RWPE1 (cell line): ENCODE data around the gene GPC6.

Source experiments
- CTCF ChIA-PET: fragments of 350-600 bp; sonication (Branson Sonifier 250); formaldehyde crosslinking; extraction: SDS; loops from one replicate; lab custom pipeline; 2021; lab: Yijun Ruan, JAX
- POLR2A ChIA-PET: fragments of 400-600 bp; formaldehyde crosslinking; extraction: SDS; loops from one replicate; lab custom pipeline; 2020; ENCODE audit warnings: antibody characterized with exemption; ENCODE audit not compliant: low non-redundant PET; lab: Yijun Ruan, JAX
- DNase-seq: peaks from one replicate; pipeline ENCODE4 v3.0.0; 2012; ENCODE audit warnings: low spot score
- H3K27ac ChIP-seq: fragments of 450-650 bp; 2 replicates; pipeline ENCODE4 v1.5.1; 2017
- CTCF ChIP-seq: fragments of 450-650 bp; conservative IDR thresholded peaks from 2 replicates; pipeline ENCODE4 v1.5.1; 2017; ENCODE audit warnings: low read depth, mild to moderate bottlenecking

Gene GPC6

DNA sequence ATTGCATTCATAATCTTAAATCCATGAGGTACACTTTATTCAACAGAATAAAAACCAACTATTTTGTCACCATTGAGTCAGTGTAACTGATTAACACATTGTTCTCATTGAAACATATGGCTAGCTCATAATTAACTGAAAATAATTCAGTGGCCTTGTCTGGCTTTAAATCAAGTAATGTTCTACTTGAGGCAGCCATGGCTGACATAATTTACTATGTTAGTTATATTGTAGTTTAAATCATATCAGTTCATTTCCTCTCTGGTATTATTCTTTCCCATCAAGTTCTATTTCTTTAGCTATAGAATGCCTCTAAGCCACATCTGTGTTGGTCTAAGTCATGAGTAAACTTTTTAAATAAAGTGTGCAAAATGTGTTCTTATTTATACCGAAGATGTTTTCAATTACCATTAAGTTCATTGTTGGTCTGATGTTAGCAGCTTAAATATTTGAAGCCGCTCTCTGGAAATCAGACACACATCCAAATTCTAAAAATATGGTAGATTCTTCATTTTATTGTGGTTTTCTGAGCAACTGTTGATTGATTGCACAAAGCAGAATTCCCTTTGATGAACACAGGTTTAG, 393.7 kb downstream of the GPC6 start:
- POLR2A ChIA-PET, result no interaction called here
- CTCF ChIA-PET, result interaction anchor here (0.6 kb wide), 1 partner anchor 103 kb away, joined by 3 read pairs; no protein-coding TSS in a partner anchor
- H3K27ac ChIP-seq, result no peak overlapping the region
- no peak for TF ChIP-seq CTCF
- no peak for DNase-seq

GRCh38 chr13:93621051-93621450, 394.4 kb downstream of the GPC6 start:
- ChIA-PET POLR2A (no interaction called here), CTCF (no interaction called here)
- no peak for TF ChIP-seq CTCF
- no peak for DNase-seq
- H3K27ac ChIP-seq, result no peak overlapping the region

- no peak for DNase-seq
- POLR2A ChIA-PET, result no interaction called here
- TF ChIP-seq CTCF, result no peak
- no peak overlapping the region for H3K27ac ChIP-seq
- CTCF ChIA-PET, result interaction anchor here (0.6 kb wide), 1 partner anchor 501 kb away, joined by 3 read pairs; no protein-coding TSS in a partner anchor
These were observed 395.4 kb downstream of the GPC6 start for GRCh38 chr13:93621966-93622365.

DNA sequence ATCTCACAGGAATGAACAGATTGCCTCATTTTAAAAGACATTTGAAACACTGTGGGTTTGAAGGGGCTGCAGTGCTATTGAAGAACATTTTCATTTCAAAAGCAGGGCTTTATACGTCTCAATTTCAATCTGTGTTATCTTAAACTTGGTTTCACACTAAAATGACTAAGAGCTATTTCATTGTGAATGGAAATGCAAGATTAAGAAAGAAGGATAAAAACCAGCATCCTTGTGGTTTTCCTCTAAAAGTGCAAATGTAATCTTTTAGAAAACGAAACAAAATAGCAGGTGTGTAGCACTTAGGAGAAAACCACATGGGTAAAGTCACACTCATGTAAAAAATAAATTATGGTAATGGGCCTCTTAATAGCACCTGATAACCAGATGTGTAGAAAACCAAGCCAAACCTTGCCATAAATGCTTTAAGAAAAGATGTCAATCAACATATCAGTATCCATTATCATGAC, 397.7 kb downstream of the GPC6 start:
- no peak for TF ChIP-seq CTCF
- ChIA-PET POLR2A (no interaction called here), CTCF (no interaction called here)
- no peak overlapping the region for H3K27ac ChIP-seq
- no peak for DNase-seq

- ChIA-PET POLR2A (no interaction called here), CTCF (no interaction called here)
- no peak for TF ChIP-seq CTCF
- DNase-seq, result no peak
- no peak overlapping the region for H3K27ac ChIP-seq
These were observed 398.9 kb downstream of the GPC6 start for GRCh38 chr13:93625536-93625935.

- TF ChIP-seq CTCF, result no peak
- H3K27ac ChIP-seq, result no peak overlapping the region
- ChIA-PET CTCF (no interaction called here), POLR2A (no interaction called here)
- no peak for DNase-seq
These were observed 401.7 kb downstream of the GPC6 start for GRCh38 chr13:93628136-93628797.
